Measurements from ENCODE around the gene C11orf52. TPM values are rescaled to one million over a fixed set of nuclear protein-coding genes. Genes with fewer than 3 reads are reported as not detected.

Gene C11orf52
- total and polyA plus RNA-seq, 2 donors (not counting 1 experiment from before 2014, with no cell fraction given): not detected

- Histone ChIP-seq H3K4me3 (ENCODE audit: control extremely low read depth in 1 of 5, extremely low read depth in 1 of 5, insufficient read depth in 1 of 5, low read depth in 2 of 5, low read length in 4 of 5) (no peak overlapping the region), H3K36me3 (replicated peaks in 1 of 2; ENCODE audit: control extremely low read depth in 1 of 2, control insufficient read depth in 1 of 2, extremely low read depth in 1 of 2, insufficient read depth in 2 of 2, low read length in 1 of 2) (no peaks in the 10 kb centered on the region), H2AFZ (ENCODE audit: insufficient read depth, low read depth, low read length, poor library complexity, severe bottlenecking) (no peak overlapping the region), H3K4me2 (replicated peaks; ENCODE audit: low read depth, low read length, poor library complexity, severe bottlenecking) (no peak overlapping the region), H4K20me1 (ENCODE audit: control insufficient read depth, insufficient read depth, low read length, poor library complexity, severe bottlenecking) (no peaks in the 10 kb centered on the region), H3K27me3 (replicated peaks in 1 of 4; ENCODE audit: control extremely low read depth in 1 of 4, control insufficient read depth in 3 of 4, insufficient read depth in 4 of 4, low read length in 3 of 4) (no peaks in the 10 kb centered on the region), H3K27ac (ENCODE audit: low read length in 2 of 2) (no peak overlapping the region), H3K79me2 (ENCODE audit: control insufficient read depth, insufficient read depth, low read length) (no peaks in the 10 kb centered on the region), H3K4me1 (ENCODE audit: control insufficient read depth in 2 of 2, insufficient read depth in 2 of 2, low read length in 2 of 2) (peaks cover 10 to 12% of the 10 kb centered on the region in 2 donors), H3K9ac (ENCODE audit: low read length) (no peak overlapping the region), H3K9me3 (ENCODE audit: control extremely low read depth in 1 of 3, control insufficient read depth in 2 of 3, insufficient read depth in 1 of 3, low read length in 2 of 3) (no peaks in the 10 kb centered on the region)
- Mint-ChIP-seq H3K27ac (no peak overlapping the region), H3K4me1 (peaks cover 10% of the 10 kb centered on the region), H3K4me3 (no peak overlapping the region), H3K27me3 (no peaks in the 10 kb centered on the region), H3K9me3 (ENCODE audit: insufficient read depth) (no peaks in the 10 kb centered on the region)
- no peak for DNase-seq
- no CpG with 5 or more reads among the region's 1 CpG for WGBS (ENCODE audit: insufficient coverage)
- CTCF ChIA-PET: interaction anchor here (0.7 to 2.6 kb wide), 2 partner anchors 14 to 69 kb away, joined by 7 read pairs; no protein-coding TSS in a partner anchor
- ATAC-seq (ENCODE audit: low read depth): no peak
- POLR2A ChIA-PET: no interaction called here
- intact Hi-C loops (cut with micrococcal nuclease): no loop called here
- TF ChIP-seq EZH2 (IDR thresholded peaks at IDR 0.05; ENCODE audit: borderline replicate concordance, insufficient read depth, low read depth, low read length, poor library complexity, severe bottlenecking) (no peak), CTCF (IDR thresholded peaks at IDR 0.05) (no peak)
Measured at GRCh38 chr11:111945198-111945597, 26.5 kb downstream of the C11orf52 start.

- Mint-ChIP-seq H3K27me3 (no peaks in the 10 kb centered on the region), H3K4me3 (no peak overlapping the region), H3K4me1 (peaks cover 10% of the 10 kb centered on the region), H3K27ac (no peak overlapping the region), H3K9me3 (ENCODE audit: insufficient read depth) (no peaks in the 10 kb centered on the region)
- Histone ChIP-seq H3K79me2 (ENCODE audit: control insufficient read depth, insufficient read depth, low read length) (no peaks in the 10 kb centered on the region), H3K36me3 (replicated peaks in 1 of 2; ENCODE audit: control extremely low read depth in 1 of 2, control insufficient read depth in 1 of 2, extremely low read depth in 1 of 2, insufficient read depth in 2 of 2, low read length in 1 of 2) (no peaks in the 10 kb centered on the region), H2AFZ (ENCODE audit: insufficient read depth, low read depth, low read length, poor library complexity, severe bottlenecking) (no peak overlapping the region), H4K20me1 (ENCODE audit: control insufficient read depth, insufficient read depth, low read length, poor library complexity, severe bottlenecking) (no peaks in the 10 kb centered on the region), H3K4me3 (ENCODE audit: control extremely low read depth in 1 of 5, extremely low read depth in 1 of 5, insufficient read depth in 1 of 5, low read depth in 2 of 5, low read length in 4 of 5) (no peak overlapping the region), H3K4me1 (ENCODE audit: control insufficient read depth in 2 of 2, insufficient read depth in 2 of 2, low read length in 2 of 2) (peaks cover 10 to 12% of the 10 kb centered on the region in 2 donors), H3K9me3 (ENCODE audit: control extremely low read depth in 1 of 3, control insufficient read depth in 2 of 3, insufficient read depth in 1 of 3, low read length in 2 of 3) (no peaks in the 10 kb centered on the region), H3K9ac (ENCODE audit: low read length) (no peak overlapping the region), H3K27ac (ENCODE audit: low read length in 2 of 2) (no peak overlapping the region), H3K4me2 (replicated peaks; ENCODE audit: low read depth, low read length, poor library complexity, severe bottlenecking) (no peak overlapping the region), H3K27me3 (replicated peaks in 1 of 4; ENCODE audit: control extremely low read depth in 1 of 4, control insufficient read depth in 3 of 4, insufficient read depth in 4 of 4, low read length in 3 of 4) (no peaks in the 10 kb centered on the region)
- WGBS (ENCODE audit: insufficient coverage): 100% methylated on average over 2 of the region's 3 CpGs
- ChIA-PET CTCF (no interaction called here), POLR2A (no interaction called here)
- TF ChIP-seq EZH2 (IDR thresholded peaks at IDR 0.05; ENCODE audit: borderline replicate concordance, insufficient read depth, low read depth, low read length, poor library complexity, severe bottlenecking) (no peak), CTCF (IDR thresholded peaks at IDR 0.05) (no peak)
- DNase-seq (no peak), ATAC-seq (ENCODE audit: low read depth) (no peak)
- intact Hi-C loops (cut with micrococcal nuclease): no loop called here
Measured at GRCh38 chr11:111946499-111946898, 27.8 kb downstream of the C11orf52 start.

Data from B cell (primary cell).